ENCODE measurements around the gene CFAP53. TPM values are rescaled to one million over a fixed set of nuclear protein-coding genes. Genes with fewer than 3 reads are reported as not detected.

CFAP53 gene
- total and polyA plus RNA-seq, 2 experiments from 2014 or later, result 0.11 to 0.48 TPM

DNA sequence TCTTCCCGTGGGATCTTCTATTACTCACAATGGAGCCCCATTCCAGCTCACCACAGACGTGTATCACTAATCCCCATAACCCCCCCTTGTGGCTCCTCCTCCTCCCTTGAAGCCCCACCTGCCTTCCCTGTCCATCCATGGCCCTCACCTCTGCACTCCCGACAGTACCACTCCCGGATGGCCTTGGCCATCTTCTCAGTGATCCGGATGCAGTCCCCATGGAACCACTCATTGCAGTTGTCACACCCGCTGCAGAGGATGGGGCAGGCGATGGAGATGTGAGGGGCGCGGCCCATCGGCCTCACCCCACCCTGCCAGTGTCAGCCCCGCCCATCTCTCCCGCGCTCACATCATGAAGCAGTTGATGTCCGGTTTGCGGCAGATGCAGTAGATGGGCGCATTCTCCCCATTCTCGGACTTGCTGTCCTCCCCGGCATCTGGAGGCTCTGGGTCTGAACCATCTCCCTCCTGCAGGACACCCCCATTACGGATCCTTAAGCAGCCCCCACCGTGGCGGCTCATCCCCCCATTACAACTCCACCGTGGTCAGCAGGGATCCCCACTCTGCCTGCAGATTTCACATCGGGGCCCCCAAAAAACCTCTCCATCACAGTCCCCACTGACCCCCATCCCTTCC lies 20.2 kb upstream of the CFAP53 start:
- Histone ChIP-seq H3K27ac (peak overlapping the region; percentile 54), H3K9me3 (ENCODE audit: low read depth) (no peaks in the 10 kb centered on the region), H3K36me3 (ENCODE audit: low read depth) (no peaks in the 10 kb centered on the region), H2AFZ (peak overlapping the region; percentile 95), H3K9me2 (ENCODE audit: insufficient read depth) (no peaks in the 10 kb centered on the region), H3K9ac (peak overlapping the region; percentile 78), H3K4me1 (ENCODE audit: insufficient read depth) (0 out of 2 replicates have a peak, but pooled peaks cover 3% of the 10 kb centered on the region), H3K4me3 (peak overlapping the region; percentile 92), H3K27me3 (replicated peaks; ENCODE audit: insufficient read depth) (no peaks in the 10 kb centered on the region), H4K20me1 (ENCODE audit: insufficient read depth) (no peaks in the 10 kb centered on the region), H3F3A (ENCODE audit: insufficient read depth) (no peaks in the 10 kb centered on the region), H3K79me2 (ENCODE audit: insufficient read depth) (peaks cover 24% of the 10 kb centered on the region), H3K4me2 (ENCODE audit: unreplicated experiment) (peak overlapping the region; percentile 65)
- in situ Hi-C loops (cut with MboI), result no loop called here
- DNase-seq, result peak; percentile 73
- 3 to 8% methylated on average over 22 to 23 of the region's 23 CpGs for WGBS, 2 experiments (ENCODE audit: low coverage in 1 of 2, low lambda C conversion rate in 2 of 2, missing lambda C conversion rate in 2 of 2)
- TF ChIP-seq EZH2phosphoT487 (IDR thresholded peaks at IDR 0.05; ENCODE audit: insufficient read depth, low read depth) (no peak), EZH2 (IDR thresholded peaks at IDR 0.05; ENCODE audit: insufficient read depth, poor library complexity, severe bottlenecking) (no peak)

GRCh38 chr18:50285631-50286321 lies 19.5 kb upstream of the CFAP53 start:
- in situ Hi-C loops (cut with MboI), result no loop called here

GRCh38 chr18:50285071-50285470 lies 18.8 kb upstream of the CFAP53 start:
- TF ChIP-seq EZH2 (IDR thresholded peaks at IDR 0.05; ENCODE audit: insufficient read depth, poor library complexity, severe bottlenecking), result no peak
- no peak for TF ChIP-seq EZH2phosphoT487 (IDR thresholded peaks at IDR 0.05; ENCODE audit: insufficient read depth, low read depth)
- Histone ChIP-seq H2AFZ (no peak overlapping the region), H3K79me2 (ENCODE audit: insufficient read depth) (peaks cover 35% of the 10 kb centered on the region), H3K9me2 (ENCODE audit: insufficient read depth) (no peaks in the 10 kb centered on the region), H3K27me3 (replicated peaks; ENCODE audit: insufficient read depth) (no peaks in the 10 kb centered on the region), H3K4me3 (no peak overlapping the region), H3K4me2 (ENCODE audit: unreplicated experiment) (no peak overlapping the region), H3K9me3 (ENCODE audit: low read depth) (no peaks in the 10 kb centered on the region), H3K36me3 (ENCODE audit: low read depth) (no peaks in the 10 kb centered on the region), H3K27ac (no peak overlapping the region), H3F3A (ENCODE audit: insufficient read depth) (no peaks in the 10 kb centered on the region), H3K9ac (no peak overlapping the region), H3K4me1 (ENCODE audit: insufficient read depth) (peaks cover 9% of the 10 kb centered on the region; the same call in 1 of the 2 replicates), H4K20me1 (ENCODE audit: insufficient read depth) (no peaks in the 10 kb centered on the region)
- no peak for DNase-seq
- in situ Hi-C loops (cut with MboI), result no loop called here
- WGBS, 2 experiments (ENCODE audit: low coverage in 1 of 2, low lambda C conversion rate in 2 of 2, missing lambda C conversion rate in 2 of 2), result 97 to 99% methylated on average over 10 to 11 of the region's 13 CpGs

More at GRCh38 chr18:50285631-50286321, 19.5 kb upstream of the CFAP53 start:
- H3K4me3 ChIP-seq, result no peak overlapping the region
- 0 out of 2 replicates have a peak, but pooled peaks cover 3% of the 10 kb centered on the region for H3K4me1 ChIP-seq (ENCODE audit: insufficient read depth)
- H3K4me2 ChIP-seq (ENCODE audit: unreplicated experiment), result peak overlapping the region; percentile 65
- no peaks in the 10 kb centered on the region for H3K9me3 ChIP-seq (ENCODE audit: low read depth)
- no peak for DNase-seq
- no peaks in the 10 kb centered on the region for H3K9me2 ChIP-seq (ENCODE audit: insufficient read depth)
- H3K27ac ChIP-seq, result 0 out of 2 replicates have a peak overlapping the region, but pooled peaks have one; percentile 12
- H3K36me3 ChIP-seq (ENCODE audit: low read depth), result no peaks in the 10 kb centered on the region
- no peaks in the 10 kb centered on the region for H3K27me3 ChIP-seq (replicated peaks; ENCODE audit: insufficient read depth)
- no peaks in the 10 kb centered on the region for H3F3A ChIP-seq (ENCODE audit: insufficient read depth)
- H3K9ac ChIP-seq, result peak overlapping the region; percentile 78; the same call in 1 of the 2 replicates
- H4K20me1 ChIP-seq (ENCODE audit: insufficient read depth), result no peaks in the 10 kb centered on the region
- H2AFZ ChIP-seq, result no peak overlapping the region
- peaks cover 28% of the 10 kb centered on the region for H3K79me2 ChIP-seq (ENCODE audit: insufficient read depth)
- WGBS, 2 experiments (ENCODE audit: low coverage in 1 of 2, low lambda C conversion rate in 2 of 2, missing lambda C conversion rate in 2 of 2), result 98 to 100% methylated on average over 21 to 24 of the region's 24 CpGs
- TF ChIP-seq EZH2 (IDR thresholded peaks at IDR 0.05; ENCODE audit: insufficient read depth, poor library complexity, severe bottlenecking) (no peak), EZH2phosphoT487 (IDR thresholded peaks at IDR 0.05; ENCODE audit: insufficient read depth, low read depth) (no peak)

GRCh38 chr18:50284255-50284885 lies 18.1 kb upstream of the CFAP53 start:
- Histone ChIP-seq H3K36me3 (ENCODE audit: low read depth) (no peaks in the 10 kb centered on the region), H3K9me3 (ENCODE audit: low read depth) (no peaks in the 10 kb centered on the region), H3K9me2 (ENCODE audit: insufficient read depth) (no peaks in the 10 kb centered on the region), H2AFZ (no peak overlapping the region), H4K20me1 (ENCODE audit: insufficient read depth) (no peaks in the 10 kb centered on the region), H3K4me3 (no peak overlapping the region), H3K4me1 (ENCODE audit: insufficient read depth) (peaks cover 16% of the 10 kb centered on the region; the same call in 1 of the 2 replicates), H3K79me2 (ENCODE audit: insufficient read depth) (peaks cover 42% of the 10 kb centered on the region), H3F3A (ENCODE audit: insufficient read depth) (no peaks in the 10 kb centered on the region), H3K4me2 (ENCODE audit: unreplicated experiment) (no peak overlapping the region), H3K27me3 (replicated peaks; ENCODE audit: insufficient read depth) (no peaks in the 10 kb centered on the region), H3K27ac (no peak overlapping the region), H3K9ac (no peak overlapping the region)
- 91 to 93% methylated on average over 14 to 15 of the region's 15 CpGs for WGBS, 2 experiments (ENCODE audit: low coverage in 1 of 2, low lambda C conversion rate in 2 of 2, missing lambda C conversion rate in 2 of 2)
- in situ Hi-C loops (cut with MboI), result no loop called here
- DNase-seq, result peak; percentile 20
- TF ChIP-seq EZH2phosphoT487 (IDR thresholded peaks at IDR 0.05; ENCODE audit: insufficient read depth, low read depth) (no peak), EZH2 (IDR thresholded peaks at IDR 0.05; ENCODE audit: insufficient read depth, poor library complexity, severe bottlenecking) (no peak)

Data from GM23248 (cell line).